NK-92 treated with Interleukin-12 subunit alpha and Interleukin-12 subunit beta, amount 100 ng/mL, for 24 hours (cell line): ENCODE data around the gene IFRD1.
A peak's percentile ranks its signal among the peaks of the same experiment; 100 is the strongest.

Experiments used
- DNase-seq: peaks from one replicate; lab custom pipeline; 2025; lab: John Stamatoyannopoulos, UW

Gene IFRD1, protein sequence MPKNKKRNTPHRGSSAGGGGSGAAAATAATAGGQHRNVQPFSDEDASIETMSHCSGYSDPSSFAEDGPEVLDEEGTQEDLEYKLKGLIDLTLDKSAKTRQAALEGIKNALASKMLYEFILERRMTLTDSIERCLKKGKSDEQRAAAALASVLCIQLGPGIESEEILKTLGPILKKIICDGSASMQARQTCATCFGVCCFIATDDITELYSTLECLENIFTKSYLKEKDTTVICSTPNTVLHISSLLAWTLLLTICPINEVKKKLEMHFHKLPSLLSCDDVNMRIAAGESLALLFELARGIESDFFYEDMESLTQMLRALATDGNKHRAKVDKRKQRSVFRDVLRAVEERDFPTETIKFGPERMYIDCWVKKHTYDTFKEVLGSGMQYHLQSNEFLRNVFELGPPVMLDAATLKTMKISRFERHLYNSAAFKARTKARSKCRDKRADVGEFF

DNA sequence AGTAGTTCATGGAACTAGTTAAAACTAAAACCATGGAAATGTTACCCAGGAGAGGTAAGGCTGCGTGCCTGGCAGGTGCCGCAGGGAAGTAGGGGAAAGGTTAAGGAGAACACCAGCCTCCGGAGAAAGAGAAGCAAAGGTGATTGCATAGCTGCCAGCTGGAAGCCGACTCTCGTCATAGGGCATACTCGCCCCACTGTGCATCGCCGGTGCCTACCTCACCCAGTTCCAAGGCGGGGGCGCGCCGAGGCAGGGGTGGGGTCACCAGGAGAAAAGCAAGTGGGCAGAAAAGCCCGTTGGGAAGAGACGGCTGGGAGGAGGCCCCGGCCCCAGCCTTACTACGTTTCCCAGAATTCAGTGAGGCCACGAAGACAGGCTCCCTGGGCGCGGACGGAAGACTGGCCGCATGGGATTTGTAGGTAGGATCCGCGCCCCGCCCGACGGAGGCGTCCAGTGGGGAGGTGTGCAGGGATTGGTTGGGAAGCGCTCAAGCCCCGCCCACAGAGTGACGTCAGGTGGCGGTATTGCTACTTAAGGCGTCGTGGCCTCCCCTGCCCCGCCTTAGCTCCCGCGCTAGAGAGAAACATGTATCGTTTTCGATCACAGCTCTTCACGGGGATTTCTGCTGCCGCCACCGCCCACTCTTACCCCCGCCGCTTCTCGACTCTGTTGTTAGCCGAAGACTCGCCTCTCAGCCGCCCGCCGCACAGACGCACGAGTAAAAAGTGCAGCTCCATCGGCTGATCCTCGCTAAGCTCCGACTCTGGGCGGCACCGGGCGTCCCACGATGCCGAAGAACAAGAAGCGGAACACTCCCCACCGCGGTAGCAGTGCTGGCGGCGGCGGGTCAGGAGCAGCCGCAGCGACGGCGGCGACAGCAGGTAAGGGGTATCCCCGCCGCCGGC, at the start of gene IFRD1:
IFRD1 (plus strand) TSS at position 559 of the 905 bp plus-strand sequence; CDS start at position 788, 229 bp downstream.
- peak; percentile 98 for DNase-seq

DNA sequence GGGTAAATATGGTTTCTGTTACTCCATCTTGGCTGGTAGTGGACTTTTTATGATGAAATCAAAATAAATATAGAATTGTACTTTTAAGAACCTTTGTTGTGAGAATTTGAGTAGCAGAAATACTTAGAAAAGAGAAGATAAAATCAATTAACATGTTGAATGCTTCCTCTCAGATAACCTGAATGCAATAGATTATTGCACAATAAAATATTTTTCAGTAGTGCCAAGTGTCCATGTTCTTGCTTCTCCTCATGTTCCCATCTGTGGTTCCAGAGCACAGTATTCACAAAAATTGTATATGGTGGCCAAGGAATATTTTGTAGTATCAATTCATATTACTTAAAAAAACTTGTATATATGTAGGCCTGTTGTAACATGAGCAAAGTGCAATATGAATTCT, 45.9 kb upstream of the IFRD1 start:
- no peak for DNase-seq

DNA sequence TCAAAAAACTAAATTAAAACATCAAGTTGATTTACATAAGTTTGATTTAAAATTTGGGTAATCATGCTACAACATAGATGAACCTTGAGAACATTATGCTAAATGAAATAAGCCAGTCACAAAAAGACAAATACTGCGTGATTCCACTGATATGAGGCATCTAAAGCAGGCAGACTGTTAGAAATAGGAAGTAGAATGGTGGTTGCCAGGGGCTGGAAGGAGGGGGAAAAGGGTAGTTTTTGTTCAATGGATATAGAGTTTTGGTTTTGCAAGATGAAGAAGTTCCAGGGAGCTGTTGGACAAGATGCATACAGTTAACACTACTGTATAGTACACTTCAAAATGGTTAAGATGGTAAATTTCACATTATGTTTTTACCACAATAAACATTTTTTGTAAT, 45.0 kb upstream of the IFRD1 start:
- DNase-seq: no peak

DNA sequence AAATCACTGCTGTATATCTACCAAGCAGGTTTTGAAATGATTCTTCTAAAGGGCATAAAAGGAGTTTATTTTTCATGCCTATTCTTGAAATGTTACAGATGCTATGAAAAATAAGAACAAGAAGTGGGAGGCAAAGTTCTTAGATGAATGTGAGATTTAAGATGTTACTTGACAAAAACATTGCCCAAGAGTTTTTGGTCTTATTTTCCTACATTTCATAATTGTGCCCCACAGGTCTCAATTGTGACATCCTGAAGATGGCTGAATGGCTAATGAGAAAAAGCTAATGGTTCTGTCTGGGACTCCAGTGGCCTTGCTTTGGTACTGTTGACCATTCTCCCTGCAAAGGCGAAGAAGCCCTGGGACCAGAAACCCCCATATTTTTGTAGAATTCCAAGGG, 43.0 kb upstream of the IFRD1 start:
- no peak for DNase-seq

DNA sequence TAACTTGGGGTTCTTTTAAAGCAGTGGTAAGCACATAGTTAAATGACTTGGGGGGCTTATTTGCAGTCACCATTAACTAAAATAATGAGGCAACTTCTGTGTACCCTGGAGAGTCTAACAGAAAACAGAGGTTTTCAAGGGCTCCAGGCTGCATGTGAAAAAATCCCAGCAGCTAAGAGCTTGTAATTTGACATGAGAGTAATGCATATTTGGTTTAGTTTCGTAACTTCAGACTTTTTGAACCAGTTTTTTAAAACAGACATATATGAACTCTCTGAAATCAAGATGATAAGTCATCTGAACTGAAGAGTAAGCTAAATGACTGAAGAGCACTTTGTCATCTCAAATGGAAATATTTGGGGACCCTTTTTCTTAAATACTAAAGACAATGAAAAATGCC, 40.2 kb upstream of the IFRD1 start:
- DNase-seq: no peak

DNA sequence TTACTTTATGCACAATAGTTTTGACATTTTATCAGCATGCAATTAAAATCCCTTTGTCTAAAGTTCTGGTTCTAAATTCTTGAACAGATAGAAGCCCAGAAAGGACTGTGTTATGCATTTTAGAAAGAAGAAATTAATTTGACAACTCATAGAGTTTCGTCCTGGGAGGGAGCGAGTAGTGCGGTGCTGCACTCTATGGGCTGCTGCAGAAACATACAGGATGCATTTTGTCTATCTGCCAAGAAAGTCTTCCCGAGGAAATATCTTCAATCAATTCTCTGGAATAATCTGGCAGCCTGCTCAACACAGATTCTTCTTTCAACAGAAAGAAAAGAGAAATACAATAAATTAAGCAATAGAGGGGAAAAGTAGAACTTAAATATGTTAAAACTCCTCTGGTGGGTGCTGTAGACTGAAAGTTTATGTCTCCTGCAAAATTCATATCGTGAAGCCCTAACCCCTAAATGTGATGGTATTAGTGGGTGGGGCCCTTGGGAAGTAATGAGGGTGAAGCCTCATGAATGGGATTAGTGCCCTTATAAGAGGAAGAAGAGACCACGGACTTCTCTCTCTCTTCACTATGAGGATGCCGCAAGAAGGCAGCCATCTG, 39.0 kb upstream of the IFRD1 start:
- DNase-seq: no peak

DNA sequence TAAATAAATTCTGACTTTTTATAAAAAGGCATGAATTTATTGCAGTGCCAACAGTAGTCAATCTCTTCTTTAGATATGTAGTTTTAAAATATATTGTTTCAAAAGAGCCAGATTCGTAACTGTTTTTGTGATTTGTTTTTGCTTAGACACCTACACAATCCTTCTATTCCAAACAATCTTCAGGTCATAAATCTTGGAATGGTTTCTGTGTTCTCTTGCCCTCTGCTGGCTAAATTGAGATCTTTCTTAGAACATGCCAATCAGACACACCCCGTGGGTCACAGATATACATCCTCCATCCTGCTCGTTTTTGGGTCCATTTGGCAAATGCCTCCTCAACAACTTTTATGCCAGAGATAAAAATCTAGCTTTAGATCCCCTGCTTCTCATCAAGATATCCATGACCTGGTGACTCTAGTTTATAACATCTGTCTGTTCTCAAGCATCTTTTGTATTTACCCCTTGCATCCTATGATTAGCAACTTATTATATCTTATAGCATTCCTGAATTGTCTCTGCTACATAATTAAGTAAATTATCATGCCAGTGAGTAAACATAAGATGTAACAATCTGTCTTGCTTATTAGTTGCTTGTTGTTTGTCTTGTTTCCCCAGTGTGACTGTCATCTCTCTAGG, 35.3 kb upstream of the IFRD1 start:
- no peak for DNase-seq

DNA sequence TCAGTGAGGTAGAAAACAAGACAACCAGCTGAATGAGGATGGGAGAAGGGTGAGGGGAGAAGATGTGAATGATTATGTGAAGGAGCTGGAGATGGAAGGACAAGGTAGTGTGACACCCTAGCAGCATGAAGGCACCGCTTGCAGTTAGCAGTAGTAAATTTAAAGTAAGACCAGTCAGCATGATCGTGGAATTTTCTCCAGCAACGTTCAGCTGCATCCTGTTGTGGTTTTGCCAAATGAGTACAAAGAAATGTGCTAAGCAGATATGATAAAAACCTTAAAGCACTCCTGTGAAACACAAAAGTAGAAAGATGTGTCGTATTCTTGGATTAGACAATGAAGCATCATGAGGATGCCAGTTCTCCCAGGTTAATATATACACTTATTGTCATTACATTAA, 34.1 kb upstream of the IFRD1 start:
- DNase-seq: no peak

DNA sequence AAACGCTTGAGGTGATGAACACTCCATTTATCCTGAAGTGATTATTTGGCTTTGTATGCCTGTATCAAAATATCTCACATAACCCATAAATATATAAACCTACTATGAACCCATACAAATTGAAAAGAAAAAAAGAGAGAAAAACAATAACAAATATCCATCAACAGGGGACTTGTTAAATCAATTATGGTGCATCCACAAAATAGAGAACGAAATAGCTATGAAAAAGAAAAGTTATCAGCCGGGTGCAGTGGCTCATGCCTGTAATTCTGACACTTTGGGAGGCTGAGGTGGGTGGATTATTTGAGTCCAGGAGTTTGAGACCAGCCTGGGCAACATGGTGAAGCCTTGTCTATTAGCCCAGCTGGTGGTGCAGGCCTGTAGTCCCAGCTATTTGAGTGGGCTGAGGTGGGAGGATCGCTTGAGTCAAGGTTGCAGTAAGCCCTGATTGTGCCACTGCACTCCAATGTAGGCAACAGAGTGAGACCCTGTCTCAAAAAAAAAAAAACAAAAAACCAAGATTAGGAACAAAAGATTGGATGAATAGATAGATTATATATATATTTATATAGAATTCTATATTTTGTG, 30.6 kb upstream of the IFRD1 start:
- DNase-seq: no peak

DNA sequence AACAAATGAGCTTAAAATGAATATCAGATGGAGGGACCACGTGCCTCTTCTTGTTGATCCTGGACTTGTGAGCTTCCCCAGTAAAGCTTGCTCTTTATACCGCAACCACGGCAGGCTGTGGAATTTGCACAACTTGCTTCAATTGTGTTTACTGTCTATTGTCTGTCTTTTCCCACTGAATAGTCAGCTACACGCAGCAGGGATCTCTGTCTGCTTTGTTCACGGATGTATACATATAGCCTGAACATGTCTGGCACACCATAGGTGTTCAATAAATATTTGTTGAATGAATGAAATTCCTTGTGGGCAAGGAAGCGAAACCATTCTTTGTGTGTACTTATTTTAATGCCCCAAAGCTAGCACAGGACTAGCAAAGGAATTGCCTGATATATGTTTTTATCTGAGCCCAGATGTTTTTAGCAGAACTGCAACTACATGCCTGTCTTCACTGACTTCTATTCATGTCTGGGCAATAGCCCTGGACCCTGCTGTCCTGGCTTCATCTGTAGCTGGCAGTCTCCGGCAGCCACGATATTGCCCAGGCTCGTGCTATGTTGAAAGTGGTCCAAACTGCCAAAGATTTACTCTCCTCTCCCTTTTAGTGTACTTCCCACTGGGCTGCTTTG, 29.9 kb upstream of the IFRD1 start:
- DNase-seq: no peak

DNA sequence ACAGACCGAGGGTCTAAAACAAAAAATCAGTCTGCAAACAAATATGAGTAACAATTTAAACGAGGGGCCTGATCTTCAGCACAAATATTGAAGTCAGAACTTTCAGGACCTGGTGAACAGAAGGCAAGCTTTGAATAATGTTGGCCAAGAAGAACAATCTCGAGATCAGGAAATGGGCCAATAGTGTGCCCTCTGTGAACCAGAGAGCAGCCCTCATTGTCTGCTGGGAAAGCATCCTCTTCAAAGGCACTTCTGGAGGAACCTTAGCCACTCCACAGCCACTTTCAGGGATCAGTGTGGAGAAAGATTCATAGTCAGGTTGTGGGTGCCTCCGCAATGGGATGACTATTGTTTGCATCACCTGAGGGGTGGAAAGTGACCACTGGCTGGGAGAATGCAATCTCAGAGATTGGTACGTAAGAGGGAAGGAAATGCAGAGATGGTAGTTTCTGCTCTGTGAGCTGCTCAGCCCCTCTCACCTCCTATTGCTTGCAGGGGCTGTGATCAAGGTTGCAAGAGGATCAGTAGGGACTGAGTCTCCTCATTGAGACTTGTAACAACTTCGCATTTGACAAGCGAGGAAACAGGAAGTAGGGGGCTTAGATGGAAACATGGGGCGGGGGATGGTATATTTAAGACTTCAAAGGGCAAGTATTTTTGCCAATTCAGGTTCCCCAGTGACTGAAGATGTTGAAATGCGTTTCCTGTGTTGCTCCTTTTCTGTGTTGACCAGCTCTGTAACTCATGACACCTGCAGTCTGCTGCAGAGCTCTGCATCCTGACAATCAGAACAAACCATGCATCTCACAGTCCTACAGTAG, 28.4 kb upstream of the IFRD1 start:
- peak; percentile 73 for DNase-seq

DNA sequence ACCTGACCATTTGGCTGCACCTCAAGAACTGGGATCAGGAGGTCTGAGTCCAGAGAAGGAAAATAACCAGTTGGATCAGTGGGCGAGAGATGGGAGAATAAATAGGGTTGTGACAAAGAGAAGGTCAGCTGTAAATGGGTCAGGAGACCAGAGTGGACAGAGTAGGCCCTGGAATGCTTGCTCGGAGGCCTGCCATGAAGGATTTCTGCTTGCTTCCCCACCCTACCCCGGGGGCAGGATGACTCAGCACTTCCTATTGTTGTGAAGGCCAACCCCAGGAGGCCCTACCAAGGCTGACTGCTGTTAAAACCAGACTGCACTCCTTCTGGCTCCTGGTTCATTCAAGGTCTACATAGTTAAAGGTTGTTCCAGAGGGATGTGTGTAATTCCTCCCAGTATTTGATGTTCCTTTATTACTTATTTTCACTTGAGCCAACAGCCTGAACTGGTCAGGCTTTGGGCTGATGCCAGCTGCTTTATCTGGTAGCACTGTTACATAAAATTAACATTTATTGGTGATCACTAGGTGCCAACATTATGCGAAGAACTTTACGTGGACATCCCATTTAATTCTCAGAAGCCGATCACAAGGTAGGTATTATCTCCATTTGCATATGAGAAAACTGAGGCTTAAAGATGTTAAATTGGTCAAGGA, 27.3 kb upstream of the IFRD1 start:
- peak; percentile 79 for DNase-seq

DNA sequence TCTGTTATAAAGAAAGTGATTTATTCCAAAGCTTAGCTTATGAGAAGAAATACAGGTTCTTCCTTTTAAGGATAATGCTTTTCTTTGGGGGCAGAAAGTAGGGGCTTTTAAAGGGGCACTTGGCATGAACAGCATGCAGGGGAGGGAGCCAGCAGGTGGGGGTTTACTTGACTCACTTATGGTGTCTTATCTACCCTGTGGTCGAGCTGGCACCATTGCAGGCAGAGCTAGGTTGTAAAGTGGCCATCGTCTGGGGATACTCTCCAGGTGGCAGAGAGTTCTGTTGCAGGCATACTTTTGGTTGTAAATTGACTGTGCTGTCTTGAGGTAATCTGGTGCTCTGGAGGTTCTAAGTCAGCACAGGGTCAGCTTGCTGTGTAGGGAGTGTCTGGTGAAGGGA, 26.3 kb upstream of the IFRD1 start:
- DNase-seq: no peak

DNA sequence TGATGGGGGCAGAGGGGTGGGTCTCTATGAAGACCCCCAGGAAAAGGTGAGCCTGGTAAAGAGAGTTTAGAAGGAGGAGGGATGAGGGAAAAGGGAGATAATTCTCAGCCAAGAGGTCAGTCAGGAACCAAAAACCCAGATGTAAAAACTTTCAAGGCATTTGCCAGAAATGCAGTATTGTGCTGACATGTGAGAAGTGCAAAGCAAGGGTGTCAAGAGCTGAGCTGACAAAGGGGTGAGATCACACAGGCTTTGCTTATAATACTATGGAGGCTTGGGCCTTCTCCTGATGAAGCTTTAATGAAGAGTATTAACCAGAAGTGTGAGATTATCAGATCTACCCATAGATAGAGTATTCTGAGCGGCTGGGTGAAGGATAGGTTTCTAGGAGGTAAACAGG, 22.3 kb upstream of the IFRD1 start:
- DNase-seq: no peak

DNA sequence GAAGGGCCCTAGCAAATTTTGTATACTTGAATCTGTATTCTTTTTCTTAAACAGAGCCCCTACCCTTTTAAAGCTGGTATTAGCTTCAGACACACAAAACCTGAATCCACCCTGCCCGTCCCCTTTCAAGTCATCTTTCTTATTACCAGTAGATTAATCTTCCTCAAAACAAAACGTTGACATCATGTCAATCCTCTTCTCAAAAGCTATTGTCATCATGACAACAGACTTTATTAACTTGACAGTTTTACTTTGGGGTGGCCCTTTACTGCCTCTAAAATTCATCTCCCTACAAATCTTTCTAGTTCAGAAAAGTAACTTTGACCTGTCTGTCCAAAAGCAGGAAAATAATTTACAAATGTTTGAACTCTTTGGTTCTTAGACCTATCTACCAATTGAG, 21.5 kb upstream of the IFRD1 start:
- no peak for DNase-seq

DNA sequence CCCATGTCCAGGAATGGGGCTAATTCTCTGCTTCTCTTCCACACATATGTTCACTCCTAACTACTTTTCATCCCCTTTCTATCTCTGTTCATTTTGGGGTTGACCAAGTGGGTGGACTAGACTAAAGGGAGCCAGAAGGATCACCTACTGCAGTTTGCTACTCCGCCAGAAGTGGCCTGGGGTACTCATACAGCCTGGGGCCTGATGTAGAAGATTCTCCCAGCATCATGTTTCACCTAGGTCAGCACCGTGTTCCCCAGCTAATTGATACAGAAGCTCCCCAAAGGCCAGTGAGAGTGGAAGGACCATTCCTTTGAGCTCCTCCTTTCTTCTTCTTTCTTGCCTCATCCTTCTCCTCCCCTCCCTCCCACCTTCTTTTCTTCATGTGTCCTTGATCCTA, 19.6 kb upstream of the IFRD1 start:
- DNase-seq: no peak

DNA sequence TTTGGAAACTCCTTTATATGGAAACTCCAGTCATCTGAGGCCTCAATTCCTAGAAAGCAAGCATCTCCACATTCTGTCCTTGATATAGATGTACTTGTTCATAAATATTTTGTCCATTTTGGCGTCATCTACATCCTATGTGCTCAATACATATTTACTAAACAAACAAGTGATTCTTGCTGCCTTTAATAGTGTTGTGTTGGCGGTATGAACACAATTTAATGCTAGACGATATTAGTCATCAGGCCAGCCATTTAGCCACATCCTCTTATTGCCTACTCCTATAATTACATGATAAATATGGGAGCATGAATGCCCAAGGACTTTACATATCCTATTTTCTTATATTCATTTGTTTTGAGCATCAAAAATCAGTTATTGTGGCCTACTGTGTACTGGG, 18.5 kb upstream of the IFRD1 start:
- no peak for DNase-seq

DNA sequence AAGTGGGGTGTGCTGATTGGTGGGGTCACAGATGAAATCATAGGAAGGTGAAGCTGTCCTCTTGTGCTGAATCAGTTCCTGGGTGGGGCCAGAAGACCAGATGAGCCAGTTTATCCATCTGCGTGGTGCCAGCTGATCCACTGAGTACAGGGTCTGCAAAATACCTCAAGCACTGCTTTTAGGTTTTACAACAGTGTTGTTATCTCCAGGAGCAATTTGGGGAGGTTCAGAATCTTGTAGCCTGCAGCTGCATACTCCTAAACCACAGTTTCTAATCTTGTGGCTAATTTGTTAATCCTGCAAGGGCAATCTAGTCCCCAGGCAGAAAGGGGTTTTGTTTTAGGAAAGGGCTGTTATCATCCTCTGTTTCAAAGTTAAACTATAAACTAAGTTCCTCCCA, 17.0 kb upstream of the IFRD1 start:
- DNase-seq: no peak

DNA sequence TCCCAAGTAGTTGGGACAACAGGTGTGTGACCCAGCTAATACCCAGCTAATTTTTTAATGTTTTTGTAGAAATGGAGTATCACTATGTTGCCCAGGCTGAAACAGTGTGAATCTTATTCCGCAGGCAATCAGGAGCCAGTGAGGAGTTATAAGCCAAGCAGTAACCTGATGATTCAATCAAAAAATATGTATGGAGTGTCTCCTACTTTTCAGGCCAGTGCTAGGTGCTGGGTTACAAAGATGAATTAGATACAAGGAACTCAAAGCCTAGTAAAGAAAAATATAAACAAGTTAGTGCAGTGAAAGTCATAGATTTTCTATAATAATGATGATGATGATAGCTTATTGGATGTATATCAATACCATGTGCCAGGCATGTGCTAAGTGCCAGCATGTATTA, 13.2 kb upstream of the IFRD1 start:
- no peak for DNase-seq

DNA sequence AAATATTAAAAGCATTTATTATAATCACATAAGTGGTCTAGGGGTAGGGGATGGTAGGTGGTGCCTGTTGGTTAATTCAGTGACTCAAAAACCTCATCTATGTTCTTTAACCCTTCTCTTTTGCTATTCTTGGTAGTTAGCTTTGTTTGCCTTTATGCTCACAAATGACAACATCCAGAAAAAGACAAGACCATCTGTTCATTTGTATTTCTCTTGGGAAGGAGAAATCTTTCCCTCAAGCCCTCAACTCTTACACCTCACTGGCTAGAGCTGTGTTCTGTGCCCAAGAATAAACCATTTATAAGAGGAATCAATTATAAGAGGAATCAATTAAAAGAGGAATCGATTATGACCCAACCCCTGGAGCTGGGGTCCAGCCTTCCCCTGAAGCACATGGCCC, 10.8 kb upstream of the IFRD1 start:
- no peak for DNase-seq
